Measurements from ENCODE around the gene ADGRA1.

ADGRA1 gene

GRCh38 chr10:133076274-133077038, 11.3 kb upstream of the ADGRA1 start:
- no peak for DNase-seq

GRCh38 chr10:133079836-133080682, 7.7 kb upstream of the ADGRA1 start:
- no peak for DNase-seq

- DNase-seq, result no peak
Measured at GRCh38 chr10:133080683-133081040, 7.1 kb upstream of the ADGRA1 start.

GRCh38 chr10:133081636-133082035, 6.1 kb upstream of the ADGRA1 start:
- DNase-seq, result no peak

GRCh38 chr10:133082685-133083421, 4.9 kb upstream of the ADGRA1 start:
- DNase-seq, result no peak

GRCh38 chr10:133083422-133084100, 4.2 kb upstream of the ADGRA1 start:
- no peak for DNase-seq

- DNase-seq, result no peak
Measured at GRCh38 chr10:133084491-133084890, 3.2 kb upstream of the ADGRA1 start.

GRCh38 chr10:133085251-133086125, 2.2 kb upstream of the ADGRA1 start:
- no peak for DNase-seq

- no peak for DNase-seq
Measured at GRCh38 chr10:133086247-133086646, 1.5 kb upstream of the ADGRA1 start.

- no peak for DNase-seq
Measured at GRCh38 chr10:133087045-133087678, 562 bp upstream of the ADGRA1 start.

- no peak for DNase-seq
Measured at GRCh38 chr10:133088179-133088955, 643 bp downstream of the ADGRA1 start.

- no peak for DNase-seq
Measured at GRCh38 chr10:133088956-133089800, 1.5 kb downstream of the ADGRA1 start.

- no peak for DNase-seq
Measured at GRCh38 chr10:133090101-133090500, 2.4 kb downstream of the ADGRA1 start.

- DNase-seq, result no peak
Measured at GRCh38 chr10:133090654-133091053, 2.9 kb downstream of the ADGRA1 start.

- DNase-seq, result no peak
Measured at GRCh38 chr10:133091316-133091715, 3.6 kb downstream of the ADGRA1 start.

- no peak for DNase-seq
Measured at GRCh38 chr10:133093291-133093690, 5.6 kb downstream of the ADGRA1 start.

GRCh38 chr10:133094286-133094685, 6.6 kb downstream of the ADGRA1 start:
- DNase-seq, result no peak

- DNase-seq, result no peak
Measured at GRCh38 chr10:133094866-133095265, 7.1 kb downstream of the ADGRA1 start.

- no peak for DNase-seq
Measured at GRCh38 chr10:133095586-133095985, 7.9 kb downstream of the ADGRA1 start.

Measured in fibroblast of skin of back (primary cell).